GM12878 (cell line): Measurements from ENCODE around the gene SLC12A5. TPM values are rescaled to one million over a fixed set of nuclear protein-coding genes. Genes with fewer than 3 reads are reported as not detected.

Experiments used
- ATAC-seq: fragments of 200-7000 bp; cut with Tn5 transposase; 3 replicates; pipeline ENCODE4 v1.9.1; 2020; ENCODE audit warnings: mild to moderate bottlenecking, moderate library complexity
- BruUV-seq: library from RNA; stranded (reverse); fragments of 400-500 nt; replicated peaks from 2 replicates; lab custom pipeline; 2021; lab: Mats Ljungman, UMichigan
- CTCF ChIA-PET: fragments of 300-600 bp; sonication (Branson Sonifier 250); formaldehyde crosslinking; extraction: SDS; loops from one replicate; lab custom pipeline; 2021; ENCODE audit warnings: inconsistent platforms; lab: Yijun Ruan, JAX
- POLR2A ChIA-PET: fragments of 350-600 bp; formaldehyde crosslinking; extraction: SDS; loops from one replicate; lab custom pipeline; 2021; ENCODE audit warnings: inconsistent platforms; lab: Charles Lee
- RAD21 ChIA-PET: fragments of 300-600 bp; sonication (Branson Sonifier 250); formaldehyde crosslinking; loops from one replicate; lab custom pipeline; 2023; ENCODE audit warnings: antibody characterized with exemption; ENCODE audit not compliant: unreplicated experiment; lab: Charles Lee
- SMC1A ChIA-PET: fragments of 300-600 bp; sonication (Branson Sonifier 250); formaldehyde crosslinking; loops from one replicate; lab custom pipeline; 2023; ENCODE audit not compliant: unreplicated experiment, uncharacterized antibody; lab: Charles Lee
- DNase-seq: peaks from one replicate; pipeline ENCODE4 v3.0.0-alpha.2; 2011; ENCODE audit warnings: low read depth, low spot score
- FAIRE-seq: peaks from 3 replicates; lab custom pipeline; 2011; peaks lifted over from hg19 to GRCh38; lab: Jason Lieb, UNC
- H2AFZ ChIP-seq: 2 replicates; pipeline ENCODE4 v1.6.0; 2011; ENCODE audit warnings: low read depth, low read length, control low read depth; ENCODE audit not compliant: control insufficient read depth
- H3K27ac ChIP-seq: 2 replicates; pipeline ENCODE4 v1.5.1; 2011; ENCODE audit warnings: control low read depth; ENCODE audit not compliant: control insufficient read depth, insufficient read depth
- H3K27me3 ChIP-seq, 2 experiments: replicated peaks in 1 of 2; 2 replicates each; pipeline versions ENCODE4 v1.6.0 to v1.6.1; 2011; ENCODE audit warnings: low read length in 1 of 2; ENCODE audit not compliant: control insufficient read depth in 2 of 2, insufficient read depth in 2 of 2
- H3K36me3 ChIP-seq, 2 experiments: 2 replicates each; pipeline ENCODE4 v1.5.1; 2011; ENCODE audit warnings: low read length in 1 of 2; ENCODE audit not compliant: control insufficient read depth in 2 of 2, insufficient read depth in 2 of 2
- H3K4me1 ChIP-seq: 2 replicates; pipeline ENCODE4 v1.6.1; 2011; ENCODE audit warnings: mild to moderate bottlenecking, low read length, moderate library complexity, mixed read lengths; ENCODE audit not compliant: control insufficient read depth, insufficient read depth
- H3K4me2 ChIP-seq: 2 replicates; pipeline ENCODE4 v1.6.0; 2011; ENCODE audit warnings: control low read depth; ENCODE audit not compliant: control insufficient read depth, insufficient read depth
- H3K4me3 ChIP-seq: fragments of 200-600 bp; sonication (generic); 2 replicates; pipeline ENCODE4 v1.5.1; 2016
- H3K79me2 ChIP-seq: 2 replicates; pipeline ENCODE4 v1.6.0; 2011; ENCODE audit warnings: low read length; ENCODE audit not compliant: control insufficient read depth, insufficient read depth
- H3K9ac ChIP-seq: 2 replicates; pipeline ENCODE4 v1.8.0; 2011; ENCODE audit warnings: low read length, control low read depth, mixed read lengths; ENCODE audit not compliant: control insufficient read depth, insufficient read depth
- H3K9me3 ChIP-seq: replicated peaks from 3 replicates; pipeline ENCODE4 v1.5.1; 2011; ENCODE audit warnings: mild to moderate bottlenecking, low read length; ENCODE audit not compliant: control insufficient read depth, insufficient read depth
- H4K20me1 ChIP-seq: 2 replicates; pipeline ENCODE4 v1.6.0; 2011; ENCODE audit not compliant: control insufficient read depth, insufficient read depth
- BACH1 ChIP-seq: fragments of 450-650 bp; IDR thresholded peaks from 2 replicates; pipeline ENCODE4 v1.6.1; 2017; ENCODE audit warnings: mild to moderate bottlenecking, borderline replicate concordance
- CBX3 ChIP-seq: fragments of 200-600 bp; sonication (generic); IDR thresholded peaks from 2 replicates; pipeline ENCODE4 v1.6.1; 2016; ENCODE audit warnings: low read depth, borderline replicate concordance
- CTCF ChIP-seq, 3 experiments: IDR thresholded peaks in 2 of 3; conservative IDR thresholded peaks in 1 of 3; 2 replicates each; pipeline ENCODE4 v1.5.1; 2011; ENCODE audit warnings: low read depth in 3 of 3, low read length in 3 of 3, mild to moderate bottlenecking in 3 of 3, control low read depth in 2 of 3, moderate library complexity in 2 of 3, inconsistent platforms in 1 of 3, mixed read lengths in 1 of 3; ENCODE audit not compliant: control insufficient read depth in 2 of 3, insufficient read depth in 1 of 3; ENCODE audit errors: extremely low read depth in 1 of 3
- IKZF1 ChIP-seq: fragments of 450-650 bp; conservative IDR thresholded peaks from 2 replicates; pipeline ENCODE4 v1.6.1; 2017; ENCODE audit warnings: antibody characterized with exemption, mild to moderate bottlenecking
- MYB ChIP-seq: fragments of 150-350 bp; IDR thresholded peaks from 2 replicates; pipeline ENCODE4 v1.6.1; 2014; ENCODE audit warnings: mild to moderate bottlenecking, low read depth, low read length, borderline replicate concordance
- PML ChIP-seq: IDR thresholded peaks from 2 replicates; pipeline ENCODE4 v1.6.1; 2012; ENCODE audit warnings: low read length, inconsistent platforms
- RBBP5 ChIP-seq: fragments of 200-600 bp; sonication (generic); conservative IDR thresholded peaks from 2 replicates; pipeline ENCODE4 v1.6.1; 2016
- WGBS: methylation state at CpG from one replicate; pipeline ENCODE4 v1.1.6; 2016; ENCODE audit warnings: low lambda C conversion rate; ENCODE audit not compliant: insufficient replicate concordance, insufficient coverage; ENCODE audit errors: missing lambda C conversion rate; 5-methylcytosine and 5-hydroxymethylcytosine counted together
- in situ Hi-C: fragments of 300-500 bp; cut with MboI; formaldehyde crosslinking; loops from 9 replicates; pipeline ENCODE4 v1.14.3; 2018; ENCODE audit warnings: mixed read lengths
- intact Hi-C: fragments of 100-400 bp; cut with micrococcal nuclease; formaldehyde crosslinking; loops from one replicate; pipeline ENCODE4 v1.14.2; 2022; ENCODE audit not compliant: unreplicated experiment
- polyA plus RNA-seq, 11 experiments: library from polyadenylated mRNA; depleted of rRNA in 4 of 11; unstranded in 6 of 11; stranded (reverse) in 5 of 11; fragments of >200 nt; fragmentation: Nextera tagmentation in 4 of 11; fragmentation: Illumina TruSeq in 1 of 11; extraction: Ambion mirVana in 4 of 11; extraction: Trizol in 1 of 11; gene quantifications; 1 replicate in 1 of 11; 2 replicates in 10 of 11; pipeline versions ENCODE4 v1.2.1 to v1.2.3, GENCODE V29; 2011 to 2016; ENCODE audit warnings: inconsistent platforms in 2 of 11, missing spikeins in 2 of 11, low read depth in 1 of 11
- total RNA-seq, 4 experiments: library from RNA; depleted of rRNA in 3 of 4; stranded (reverse); fragments of >200 nt in 3 of 4; fragmentation: Illumina TruSeq in 1 of 4; extraction: Trizol in 1 of 4; gene quantifications; 2 replicates each; pipeline versions ENCODE4 v1.2.1 to v1.2.3, GENCODE V29; 2013 to 2021
- TF ChIP-seq, protein P1 (sequence below): fragments of 450-650 bp; formaldehyde crosslinking; IDR thresholded peaks from 2 replicates; pipeline ENCODE4 v1.4.0; 2022; ENCODE audit warnings: mild to moderate bottlenecking, moderate library complexity
- TF ChIP-seq, protein P2 (sequence below): IDR thresholded peaks from 2 replicates; pipeline ENCODE4 v1.6.1; 2011; ENCODE audit warnings: borderline replicate concordance, low read depth, mild to moderate bottlenecking, moderate library complexity, mixed read lengths, low read length; ENCODE audit not compliant: insufficient read depth; ENCODE audit errors: extremely low read length
- TF ChIP-seq, protein P3 (sequence below): IDR thresholded peaks from 2 replicates; pipeline ENCODE4 v1.6.1; 2011; ENCODE audit warnings: low read depth, low read length, improper control_type of control experiment, borderline replicate concordance

Gene SLC12A5
- total and polyA plus RNA-seq, 10 of the 15 experiments (the other 5 are each of a cell fraction or from before 2014, with no cell fraction given), result 0.26 to 2.7 (median 1.2) TPM

GRCh38 chr20:45997187-45997586 lies 31.8 kb upstream of the SLC12A5 start (continued):
- TF ChIP-seq, protein P1, sequence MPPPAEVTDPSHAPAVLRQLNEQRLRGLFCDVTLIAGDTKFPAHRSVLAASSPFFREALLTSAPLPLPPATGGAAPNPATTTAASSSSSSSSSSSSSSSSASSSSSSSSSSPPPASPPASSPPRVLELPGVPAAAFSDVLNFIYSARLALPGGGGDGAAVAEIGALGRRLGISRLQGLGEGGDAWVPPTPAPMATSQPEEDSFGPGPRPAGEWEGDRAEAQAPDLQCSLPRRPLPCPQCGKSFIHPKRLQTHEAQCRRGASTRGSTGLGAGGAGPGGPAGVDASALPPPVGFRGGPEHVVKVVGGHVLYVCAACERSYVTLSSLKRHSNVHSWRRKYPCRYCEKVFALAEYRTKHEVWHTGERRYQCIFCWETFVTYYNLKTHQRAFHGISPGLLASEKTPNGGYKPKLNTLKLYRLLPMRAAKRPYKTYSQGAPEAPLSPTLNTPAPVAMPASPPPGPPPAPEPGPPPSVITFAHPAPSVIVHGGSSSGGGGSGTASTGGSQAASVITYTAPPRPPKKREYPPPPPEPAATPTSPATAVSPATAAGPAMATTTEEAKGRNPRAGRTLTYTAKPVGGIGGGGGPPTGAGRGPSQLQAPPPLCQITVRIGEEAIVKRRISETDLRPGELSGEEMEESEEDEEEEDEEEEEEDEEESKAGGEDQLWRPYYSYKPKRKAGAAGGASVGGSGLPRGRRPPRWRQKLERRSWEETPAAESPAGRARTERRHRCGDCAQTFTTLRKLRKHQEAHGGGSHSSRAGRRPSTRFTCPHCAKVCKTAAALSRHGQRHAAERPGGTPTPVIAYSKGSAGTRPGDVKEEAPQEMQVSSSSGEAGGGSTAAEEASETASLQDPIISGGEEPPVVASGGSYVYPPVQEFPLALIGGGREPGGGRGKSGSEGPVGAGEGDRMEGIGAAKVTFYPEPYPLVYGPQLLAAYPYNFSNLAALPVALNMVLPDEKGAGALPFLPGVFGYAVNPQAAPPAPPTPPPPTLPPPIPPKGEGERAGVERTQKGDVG (CRISPR knock-in tag), result no peak
- TF ChIP-seq RBBP5, result no peak
- TF ChIP-seq PML, result no peak
- TF ChIP-seq, protein P2, sequence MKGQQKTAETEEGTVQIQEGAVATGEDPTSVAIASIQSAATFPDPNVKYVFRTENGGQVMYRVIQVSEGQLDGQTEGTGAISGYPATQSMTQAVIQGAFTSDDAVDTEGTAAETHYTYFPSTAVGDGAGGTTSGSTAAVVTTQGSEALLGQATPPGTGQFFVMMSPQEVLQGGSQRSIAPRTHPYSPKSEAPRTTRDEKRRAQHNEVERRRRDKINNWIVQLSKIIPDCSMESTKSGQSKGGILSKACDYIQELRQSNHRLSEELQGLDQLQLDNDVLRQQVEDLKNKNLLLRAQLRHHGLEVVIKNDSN, result no peak
- no peak for TF ChIP-seq BACH1
- no peak for TF ChIP-seq CBX3
- no peak for TF ChIP-seq IKZF1

DNA sequence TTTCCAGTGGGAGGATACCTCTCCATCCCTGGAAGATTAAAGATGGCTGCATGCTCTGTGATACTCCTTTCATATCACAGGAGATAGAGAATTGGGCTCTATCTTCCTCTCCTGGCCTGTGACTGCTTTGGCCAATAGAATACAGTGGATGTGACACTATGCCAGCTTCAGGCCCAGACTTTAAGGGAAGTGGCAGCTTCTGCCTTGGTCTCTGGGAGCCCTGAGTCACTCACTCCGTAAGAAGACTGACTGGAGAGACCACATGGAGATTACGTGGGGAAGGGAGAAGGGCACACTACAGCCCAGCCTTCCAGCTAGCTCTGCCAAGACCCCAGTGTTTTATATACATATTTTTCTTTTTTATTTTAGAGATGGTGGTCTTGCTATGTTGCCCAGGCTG lies 30.7 kb upstream of the SLC12A5 start:
- DNase-seq, result no peak
- no peak overlapping the region for H2AFZ ChIP-seq
- no peak overlapping the region for H3K9ac ChIP-seq
- CTCF ChIA-PET, result interaction anchor here (1.3 to 7.9 kb wide), 4 partner anchors 11 to 199 kb away, joined by 5 to 48 read pairs (median 17); no protein-coding TSS in a partner anchor
- no peaks in the 10 kb centered on the region for H4K20me1 ChIP-seq
- ATAC-seq, result no peak
- H3K9me3 ChIP-seq, result no peaks in the 10 kb centered on the region
- no TSS peak for BruUV-seq
- no peak for FAIRE-seq
- H3K4me3 ChIP-seq, result no peak overlapping the region
- in situ Hi-C loops (no loop called here), intact Hi-C loops (no loop called here)
- peaks cover 14% of the 10 kb centered on the region for H3K4me1 ChIP-seq
- RAD21 ChIA-PET, result no interaction called here
- H3K36me3 ChIP-seq, result no peaks in the 10 kb centered on the region
- SMC1A ChIA-PET, result interaction anchor here (2.2 kb wide), 1 partner anchor 16 kb away, joined by 6 read pairs; no protein-coding TSS in a partner anchor
- H3K27me3 ChIP-seq, result no peaks in the 10 kb centered on the region; a peak in 1 of 4 replicates
- POLR2A ChIA-PET, result interaction anchor here (0.6 kb wide), 1 partner anchor 229 kb away, joined by 4 read pairs; no protein-coding TSS in a partner anchor
- no peak overlapping the region for H3K27ac ChIP-seq
- no peaks in the 10 kb centered on the region for H3K79me2 ChIP-seq
- 22% methylated on average over 2 of the region's 2 CpGs for WGBS
- no peak overlapping the region for H3K4me2 ChIP-seq
- no peak for TF ChIP-seq MYB
- TF ChIP-seq CTCF (IDR thresholded peaks at IDR 0.05 in 2 of 3, conservative IDR thresholded peaks at IDR 0.05 in 1 of 3; ENCODE audit: control insufficient read depth in 2 of 3, extremely low read depth in 1 of 3, insufficient read depth in 1 of 3, low read depth in 3 of 3, low read length in 3 of 3), result no peak
- TF ChIP-seq, protein P3, sequence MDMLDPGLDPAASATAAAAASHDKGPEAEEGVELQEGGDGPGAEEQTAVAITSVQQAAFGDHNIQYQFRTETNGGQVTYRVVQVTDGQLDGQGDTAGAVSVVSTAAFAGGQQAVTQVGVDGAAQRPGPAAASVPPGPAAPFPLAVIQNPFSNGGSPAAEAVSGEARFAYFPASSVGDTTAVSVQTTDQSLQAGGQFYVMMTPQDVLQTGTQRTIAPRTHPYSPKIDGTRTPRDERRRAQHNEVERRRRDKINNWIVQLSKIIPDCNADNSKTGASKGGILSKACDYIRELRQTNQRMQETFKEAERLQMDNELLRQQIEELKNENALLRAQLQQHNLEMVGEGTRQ, result no peak
